GM12878 (cell line): ENCODE data around the gene NAA60. TPM values are rescaled to one million over a fixed set of nuclear protein-coding genes. Genes with fewer than 3 reads are reported as not detected.

Experiments
- ATAC-seq: fragments of 200-7000 bp; cut with Tn5 transposase; 3 replicates; pipeline ENCODE4 v1.9.1; 2020; ENCODE audit warnings: mild to moderate bottlenecking, moderate library complexity
- BruUV-seq: library from RNA; stranded (reverse); fragments of 400-500 nt; replicated peaks from 2 replicates; lab custom pipeline; 2021; lab: Mats Ljungman, UMichigan
- CTCF ChIA-PET: fragments of 300-600 bp; sonication (Branson Sonifier 250); formaldehyde crosslinking; extraction: SDS; loops from one replicate; lab custom pipeline; 2021; ENCODE audit warnings: inconsistent platforms; lab: Yijun Ruan, JAX
- POLR2A ChIA-PET: fragments of 350-600 bp; formaldehyde crosslinking; extraction: SDS; loops from one replicate; lab custom pipeline; 2021; ENCODE audit warnings: inconsistent platforms; lab: Charles Lee
- RAD21 ChIA-PET: fragments of 300-600 bp; sonication (Branson Sonifier 250); formaldehyde crosslinking; loops from one replicate; lab custom pipeline; 2023; ENCODE audit warnings: antibody characterized with exemption; ENCODE audit not compliant: unreplicated experiment; lab: Charles Lee
- SMC1A ChIA-PET: fragments of 300-600 bp; sonication (Branson Sonifier 250); formaldehyde crosslinking; loops from one replicate; lab custom pipeline; 2023; ENCODE audit not compliant: unreplicated experiment, uncharacterized antibody; lab: Charles Lee
- DNase-seq: peaks from one replicate; pipeline ENCODE4 v3.0.0-alpha.2; 2011; ENCODE audit warnings: low read depth, low spot score
- FAIRE-seq: peaks from 3 replicates; lab custom pipeline; 2011; peaks lifted over from hg19 to GRCh38; lab: Jason Lieb, UNC
- H2AFZ ChIP-seq: 2 replicates; pipeline ENCODE4 v1.6.0; 2011; ENCODE audit warnings: low read depth, low read length, control low read depth; ENCODE audit not compliant: control insufficient read depth
- H3K27ac ChIP-seq: 2 replicates; pipeline ENCODE4 v1.5.1; 2011; ENCODE audit warnings: control low read depth; ENCODE audit not compliant: control insufficient read depth, insufficient read depth
- H3K27me3 ChIP-seq, 2 experiments: replicated peaks in 1 of 2; 2 replicates each; pipeline versions ENCODE4 v1.6.0 to v1.6.1; 2011; ENCODE audit warnings: low read length in 1 of 2; ENCODE audit not compliant: control insufficient read depth in 2 of 2, insufficient read depth in 2 of 2
- H3K36me3 ChIP-seq, 2 experiments: 2 replicates each; pipeline ENCODE4 v1.5.1; 2011; ENCODE audit warnings: low read length in 1 of 2; ENCODE audit not compliant: control insufficient read depth in 2 of 2, insufficient read depth in 2 of 2
- H3K4me1 ChIP-seq: 2 replicates; pipeline ENCODE4 v1.6.1; 2011; ENCODE audit warnings: mild to moderate bottlenecking, low read length, moderate library complexity, mixed read lengths; ENCODE audit not compliant: control insufficient read depth, insufficient read depth
- H3K4me2 ChIP-seq: 2 replicates; pipeline ENCODE4 v1.6.0; 2011; ENCODE audit warnings: control low read depth; ENCODE audit not compliant: control insufficient read depth, insufficient read depth
- H3K4me3 ChIP-seq: fragments of 200-600 bp; sonication (generic); 2 replicates; pipeline ENCODE4 v1.5.1; 2016
- H3K79me2 ChIP-seq: 2 replicates; pipeline ENCODE4 v1.6.0; 2011; ENCODE audit warnings: low read length; ENCODE audit not compliant: control insufficient read depth, insufficient read depth
- H3K9ac ChIP-seq: 2 replicates; pipeline ENCODE4 v1.8.0; 2011; ENCODE audit warnings: low read length, control low read depth, mixed read lengths; ENCODE audit not compliant: control insufficient read depth, insufficient read depth
- H3K9me3 ChIP-seq: replicated peaks from 3 replicates; pipeline ENCODE4 v1.5.1; 2011; ENCODE audit warnings: mild to moderate bottlenecking, low read length; ENCODE audit not compliant: control insufficient read depth, insufficient read depth
- H4K20me1 ChIP-seq: 2 replicates; pipeline ENCODE4 v1.6.0; 2011; ENCODE audit not compliant: control insufficient read depth, insufficient read depth
- CEBPB ChIP-seq, 2 experiments: fragments of 150-350 bp in 1 of 2; IDR thresholded peaks; 2 replicates each; pipeline ENCODE4 v1.6.1; 2012 to 2014; ENCODE audit warnings: low read depth in 2 of 2, low read length in 2 of 2, borderline replicate concordance in 1 of 2, inconsistent platforms in 1 of 2
- CHD1 ChIP-seq: IDR thresholded peaks from 2 replicates; pipeline ENCODE4 v1.6.1; 2012; ENCODE audit warnings: low read depth, low read length, improper control_type of control experiment
- FOXK2 ChIP-seq: fragments of 450-650 bp; IDR thresholded peaks from 2 replicates; pipeline ENCODE4 v1.6.1; 2017; ENCODE audit warnings: mild to moderate bottlenecking, moderate library complexity
- FOXM1 ChIP-seq: IDR thresholded peaks from 2 replicates; pipeline ENCODE4 v1.6.1; 2012; ENCODE audit warnings: low read depth, mild to moderate bottlenecking, inconsistent platforms, low read length, moderate library complexity
- HSF1 ChIP-seq: fragments of 150-350 bp; IDR thresholded peaks from 2 replicates; pipeline ENCODE4 v1.6.1; 2014; ENCODE audit warnings: mild to moderate bottlenecking, low read depth, low read length
- MEF2B ChIP-seq: fragments of 450-650 bp; IDR thresholded peaks from 2 replicates; pipeline ENCODE4 v1.6.1; 2018; ENCODE audit warnings: mild to moderate bottlenecking, moderate library complexity; ENCODE audit not compliant: partially characterized antibody, poor library complexity, severe bottlenecking
- MYC ChIP-seq: IDR thresholded peaks from 2 replicates; pipeline ENCODE4 v1.6.1; 2011; ENCODE audit warnings: mild to moderate bottlenecking, low read length, moderate library complexity, inconsistent platforms; ENCODE audit not compliant: insufficient read depth, insufficient replicate concordance, insufficient read length, severe bottlenecking
- SMC3 ChIP-seq: IDR thresholded peaks from 2 replicates; pipeline ENCODE4 v1.6.1; 2011; ENCODE audit warnings: low read length, improper control_type of control experiment, borderline replicate concordance
- SRF ChIP-seq, 2 experiments: IDR thresholded peaks; 2 replicates each; pipeline ENCODE4 v1.6.1; 2011; ENCODE audit warnings: low read depth in 2 of 2, low read length in 2 of 2, mild to moderate bottlenecking in 1 of 2, moderate library complexity in 1 of 2
- TAF1 ChIP-seq: IDR thresholded peaks from 2 replicates; pipeline ENCODE4 v1.6.1; 2011; ENCODE audit warnings: mild to moderate bottlenecking, low read depth, low read length, borderline replicate concordance
- TCF7 ChIP-seq: IDR thresholded peaks from 2 replicates; pipeline ENCODE4 v1.6.1; 2014; ENCODE audit warnings: antibody characterized with exemption, borderline replicate concordance
- in situ Hi-C: fragments of 300-500 bp; cut with MboI; formaldehyde crosslinking; loops from 9 replicates; pipeline ENCODE4 v1.14.3; 2018; ENCODE audit warnings: mixed read lengths
- intact Hi-C: fragments of 100-400 bp; cut with micrococcal nuclease; formaldehyde crosslinking; loops from one replicate; pipeline ENCODE4 v1.14.2; 2022; ENCODE audit not compliant: unreplicated experiment
- polyA plus RNA-seq, 11 experiments: library from polyadenylated mRNA; depleted of rRNA in 4 of 11; unstranded in 6 of 11; stranded (reverse) in 5 of 11; fragments of >200 nt; fragmentation: Nextera tagmentation in 4 of 11; fragmentation: Illumina TruSeq in 1 of 11; extraction: Ambion mirVana in 4 of 11; extraction: Trizol in 1 of 11; gene quantifications; 1 replicate in 1 of 11; 2 replicates in 10 of 11; pipeline versions ENCODE4 v1.2.1 to v1.2.3, GENCODE V29; 2011 to 2016; ENCODE audit warnings: inconsistent platforms in 2 of 11, missing spikeins in 2 of 11, low read depth in 1 of 11
- total RNA-seq, 4 experiments: library from RNA; depleted of rRNA in 3 of 4; stranded (reverse); fragments of >200 nt in 3 of 4; fragmentation: Illumina TruSeq in 1 of 4; extraction: Trizol in 1 of 4; gene quantifications; 2 replicates each; pipeline versions ENCODE4 v1.2.1 to v1.2.3, GENCODE V29; 2013 to 2021
- TF ChIP-seq, protein P1 (sequence below): fragments of 450-650 bp; IDR thresholded peaks from 2 replicates; pipeline ENCODE4 v1.6.1; 2017; ENCODE audit warnings: mild to moderate bottlenecking, moderate library complexity
- TF ChIP-seq, protein P2 (sequence below): fragments of 450-650 bp; formaldehyde crosslinking; IDR thresholded peaks from 2 replicates; pipeline ENCODE4 v1.4.0; 2022; ENCODE audit warnings: mild to moderate bottlenecking, moderate library complexity

Gene NAA60
- total and polyA plus RNA-seq, 10 of the 15 experiments (the other 5 are each of a cell fraction or from before 2014, with no cell fraction given) = 6.2 to 43.1 (median 34.6) TPM

- Histone ChIP-seq H2AFZ (no peak overlapping the region), H3K9me3 (no peaks in the 10 kb centered on the region), H4K20me1 (no peaks in the 10 kb centered on the region), H3K27me3 (no peaks in the 10 kb centered on the region), H3K4me3 (no peak overlapping the region), H3K36me3 (no peaks in the 10 kb centered on the region), H3K4me1 (no peaks in the 10 kb centered on the region), H3K27ac (no peak overlapping the region), H3K9ac (no peak overlapping the region), H3K4me2 (no peak overlapping the region), H3K79me2 (no peaks in the 10 kb centered on the region)
- CTCF ChIA-PET = no interaction called here
- POLR2A ChIA-PET = no interaction called here
- RAD21 ChIA-PET = no interaction called here
- in situ Hi-C loops = no loop called here
- DNase-seq (no peak), FAIRE-seq (no peak), ATAC-seq (no peak)
- TF ChIP-seq TAF1 (no peak), TCF7 (no peak), FOXM1 (no peak), SRF (IDR thresholded peaks at IDR 0.05; ENCODE audit: low read depth in 2 of 2, low read length in 2 of 2) (no peak), MEF2B (no peak), MYC (no peak), SMC3 (no peak), CHD1 (no peak), FOXK2 (no peak), CEBPB (IDR thresholded peaks at IDR 0.05; ENCODE audit: borderline replicate concordance in 1 of 2, low read depth in 2 of 2, low read length in 2 of 2) (no peak), HSF1 (no peak)
- TF ChIP-seq, protein P1, sequence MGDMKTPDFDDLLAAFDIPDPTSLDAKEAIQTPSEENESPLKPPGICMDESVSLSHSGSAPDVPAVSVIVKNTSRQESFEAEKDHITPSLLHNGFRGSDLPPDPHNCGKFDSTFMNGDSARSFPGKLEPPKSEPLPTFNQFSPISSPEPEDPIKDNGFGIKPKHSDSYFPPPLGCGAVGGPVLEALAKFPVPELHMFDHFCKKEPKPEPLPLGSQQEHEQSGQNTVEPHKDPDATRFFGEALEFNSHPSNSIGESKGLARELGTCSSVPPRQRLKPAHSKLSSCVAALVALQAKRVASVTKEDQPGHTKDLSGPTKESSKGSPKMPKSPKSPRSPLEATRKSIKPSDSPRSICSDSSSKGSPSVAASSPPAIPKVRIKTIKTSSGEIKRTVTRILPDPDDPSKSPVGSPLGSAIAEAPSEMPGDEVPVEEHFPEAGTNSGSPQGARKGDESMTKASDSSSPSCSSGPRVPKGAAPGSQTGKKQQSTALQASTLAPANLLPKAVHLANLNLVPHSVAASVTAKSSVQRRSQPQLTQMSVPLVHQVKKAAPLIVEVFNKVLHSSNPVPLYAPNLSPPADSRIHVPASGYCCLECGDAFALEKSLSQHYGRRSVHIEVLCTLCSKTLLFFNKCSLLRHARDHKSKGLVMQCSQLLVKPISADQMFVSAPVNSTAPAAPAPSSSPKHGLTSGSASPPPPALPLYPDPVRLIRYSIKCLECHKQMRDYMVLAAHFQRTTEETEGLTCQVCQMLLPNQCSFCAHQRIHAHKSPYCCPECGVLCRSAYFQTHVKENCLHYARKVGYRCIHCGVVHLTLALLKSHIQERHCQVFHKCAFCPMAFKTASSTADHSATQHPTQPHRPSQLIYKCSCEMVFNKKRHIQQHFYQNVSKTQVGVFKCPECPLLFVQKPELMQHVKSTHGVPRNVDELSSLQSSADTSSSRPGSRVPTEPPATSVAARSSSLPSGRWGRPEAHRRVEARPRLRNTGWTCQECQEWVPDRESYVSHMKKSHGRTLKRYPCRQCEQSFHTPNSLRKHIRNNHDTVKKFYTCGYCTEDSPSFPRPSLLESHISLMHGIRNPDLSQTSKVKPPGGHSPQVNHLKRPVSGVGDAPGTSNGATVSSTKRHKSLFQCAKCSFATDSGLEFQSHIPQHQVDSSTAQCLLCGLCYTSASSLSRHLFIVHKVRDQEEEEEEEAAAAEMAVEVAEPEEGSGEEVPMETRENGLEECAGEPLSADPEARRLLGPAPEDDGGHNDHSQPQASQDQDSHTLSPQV = no peak
- TF ChIP-seq, protein P2, sequence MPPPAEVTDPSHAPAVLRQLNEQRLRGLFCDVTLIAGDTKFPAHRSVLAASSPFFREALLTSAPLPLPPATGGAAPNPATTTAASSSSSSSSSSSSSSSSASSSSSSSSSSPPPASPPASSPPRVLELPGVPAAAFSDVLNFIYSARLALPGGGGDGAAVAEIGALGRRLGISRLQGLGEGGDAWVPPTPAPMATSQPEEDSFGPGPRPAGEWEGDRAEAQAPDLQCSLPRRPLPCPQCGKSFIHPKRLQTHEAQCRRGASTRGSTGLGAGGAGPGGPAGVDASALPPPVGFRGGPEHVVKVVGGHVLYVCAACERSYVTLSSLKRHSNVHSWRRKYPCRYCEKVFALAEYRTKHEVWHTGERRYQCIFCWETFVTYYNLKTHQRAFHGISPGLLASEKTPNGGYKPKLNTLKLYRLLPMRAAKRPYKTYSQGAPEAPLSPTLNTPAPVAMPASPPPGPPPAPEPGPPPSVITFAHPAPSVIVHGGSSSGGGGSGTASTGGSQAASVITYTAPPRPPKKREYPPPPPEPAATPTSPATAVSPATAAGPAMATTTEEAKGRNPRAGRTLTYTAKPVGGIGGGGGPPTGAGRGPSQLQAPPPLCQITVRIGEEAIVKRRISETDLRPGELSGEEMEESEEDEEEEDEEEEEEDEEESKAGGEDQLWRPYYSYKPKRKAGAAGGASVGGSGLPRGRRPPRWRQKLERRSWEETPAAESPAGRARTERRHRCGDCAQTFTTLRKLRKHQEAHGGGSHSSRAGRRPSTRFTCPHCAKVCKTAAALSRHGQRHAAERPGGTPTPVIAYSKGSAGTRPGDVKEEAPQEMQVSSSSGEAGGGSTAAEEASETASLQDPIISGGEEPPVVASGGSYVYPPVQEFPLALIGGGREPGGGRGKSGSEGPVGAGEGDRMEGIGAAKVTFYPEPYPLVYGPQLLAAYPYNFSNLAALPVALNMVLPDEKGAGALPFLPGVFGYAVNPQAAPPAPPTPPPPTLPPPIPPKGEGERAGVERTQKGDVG (CRISPR knock-in tag) = no peak
- intact Hi-C loops = no loop called here
- SMC1A ChIA-PET = no interaction called here
- no TSS peak for BruUV-seq
These were observed 85.7 kb downstream of the NAA60 start for GRCh38 chr16:3529175-3529574.
